Stimulated activated CD8-positive, alpha-beta memory T cell treated with anti-CD3 and anti-CD28 coated beads, Interleukin-4, amount 100 ng/mL, for 1 hour (primary cell): Measurements from ENCODE around the gene REEP2.

Experiments
- DNase-seq, 2 donors: peaks; one replicate each; pipeline ENCODE4 v3.0.0-alpha.2; 2020; ENCODE audit warnings: low read depth in 2 of 2, low spot score in 1 of 2

The REEP2 gene

GRCh38 chr5:138495351-138495750 lies 56.5 kb downstream of the REEP2 start:
- DNase-seq = no peak
